Lower leg skin (tissue), 3 donors: Measurements from ENCODE around the gene KASH5.

Experiments
- CTCF ChIP-seq, 3 donors: fragments of 450-650 bp; IDR thresholded peaks; one replicate each; pipeline ENCODE4 v1.5.1; 2016; ENCODE audit warnings: antibody characterized with exemption in 3 of 3, mild to moderate bottlenecking in 3 of 3, moderate library complexity in 2 of 3
- POLR2A ChIP-seq, 2 donors: fragments of 450-650 bp; IDR thresholded peaks; one replicate each; pipeline ENCODE4 v1.6.1; 2016 to 2017; ENCODE audit warnings: antibody characterized with exemption in 2 of 2, mild to moderate bottlenecking in 1 of 2, moderate library complexity in 1 of 2

DNA sequence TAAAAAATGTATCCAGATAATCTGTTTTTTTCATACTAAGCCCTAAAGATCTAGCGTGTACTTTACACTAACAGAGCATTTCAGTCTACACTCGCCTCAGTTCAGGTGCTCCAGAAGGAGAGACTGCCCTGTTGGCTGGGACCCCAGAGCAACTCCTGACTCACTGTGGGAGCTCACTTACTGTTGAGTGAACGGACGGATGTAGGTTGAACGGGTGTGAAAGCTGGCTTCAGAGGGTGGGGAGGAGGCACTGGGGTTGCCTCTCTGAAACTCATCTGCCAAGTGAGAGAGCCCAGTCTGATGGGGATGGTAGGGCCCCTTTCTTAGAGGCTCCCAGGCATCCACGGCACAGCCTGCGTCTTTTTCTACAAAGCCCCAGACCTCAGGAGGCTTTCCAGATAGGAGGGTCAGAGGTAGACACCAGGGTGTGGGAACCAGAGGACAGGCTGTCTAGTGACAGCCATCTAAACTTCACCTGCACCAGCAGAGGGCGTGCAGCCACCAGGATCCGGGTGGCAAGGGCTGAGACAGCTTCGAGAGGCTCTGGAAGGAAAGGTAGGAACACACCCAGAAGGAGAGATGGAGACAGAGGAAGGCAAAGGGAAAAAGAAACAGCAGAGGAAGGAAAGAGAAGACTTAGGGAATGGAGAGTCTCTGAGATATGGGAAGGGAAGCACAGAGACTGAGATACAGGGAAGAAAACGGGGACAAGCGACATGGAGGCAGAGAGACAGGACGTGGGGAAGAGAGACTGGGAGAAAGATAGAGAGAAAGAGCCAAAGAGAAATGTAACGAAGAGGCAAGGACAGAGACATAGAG lies 3.7 kb downstream of the KASH5 start:
- TF ChIP-seq CTCF (IDR thresholded peaks at IDR 0.05) (peak in 1 of 3 donors; percentile 81), POLR2A (IDR thresholded peaks at IDR 0.05) (no peak)
